ENCODE data around the gene CEP112.
"Not testable (repeated sequence)": the region's sequence is repeated elsewhere in the genome, so short reads cannot be mapped to it uniquely, and the experiment has no call there.

CEP112 gene

DNA sequence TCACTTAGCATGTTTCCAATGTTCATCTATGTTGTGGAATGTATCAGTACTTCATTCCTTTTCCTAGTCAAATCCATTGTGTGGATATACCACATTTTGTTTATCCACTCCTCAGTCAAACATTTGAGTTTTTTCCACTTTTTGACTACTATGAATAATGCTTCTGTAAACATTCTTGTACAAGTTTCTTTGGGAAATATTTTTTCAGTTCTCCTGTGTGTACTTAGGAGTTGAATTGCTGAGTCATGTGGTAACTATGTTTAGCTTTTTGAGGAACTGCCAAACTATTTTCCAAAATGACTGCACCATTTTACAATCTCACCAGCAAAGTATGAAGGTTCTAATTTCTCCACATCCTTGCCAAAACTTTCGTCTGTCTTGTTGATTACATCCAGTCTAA lies 406.8 kb downstream of the CEP112 start:
- no peak overlapping the region for H3K4me3 ChIP-seq (IDR thresholded peaks at IDR 0.05; ENCODE audit: insufficient read depth, low read depth, low read length)
- H3K4me2 ChIP-seq, result no peak overlapping the region
- no peaks in the 10 kb centered on the region for H3K36me3 ChIP-seq (ENCODE audit: insufficient read depth)
- H2AFZ ChIP-seq (ENCODE audit: low read depth), result no peak overlapping the region
- no peak overlapping the region for H3K9ac ChIP-seq
- TF ChIP-seq, protein P1, sequence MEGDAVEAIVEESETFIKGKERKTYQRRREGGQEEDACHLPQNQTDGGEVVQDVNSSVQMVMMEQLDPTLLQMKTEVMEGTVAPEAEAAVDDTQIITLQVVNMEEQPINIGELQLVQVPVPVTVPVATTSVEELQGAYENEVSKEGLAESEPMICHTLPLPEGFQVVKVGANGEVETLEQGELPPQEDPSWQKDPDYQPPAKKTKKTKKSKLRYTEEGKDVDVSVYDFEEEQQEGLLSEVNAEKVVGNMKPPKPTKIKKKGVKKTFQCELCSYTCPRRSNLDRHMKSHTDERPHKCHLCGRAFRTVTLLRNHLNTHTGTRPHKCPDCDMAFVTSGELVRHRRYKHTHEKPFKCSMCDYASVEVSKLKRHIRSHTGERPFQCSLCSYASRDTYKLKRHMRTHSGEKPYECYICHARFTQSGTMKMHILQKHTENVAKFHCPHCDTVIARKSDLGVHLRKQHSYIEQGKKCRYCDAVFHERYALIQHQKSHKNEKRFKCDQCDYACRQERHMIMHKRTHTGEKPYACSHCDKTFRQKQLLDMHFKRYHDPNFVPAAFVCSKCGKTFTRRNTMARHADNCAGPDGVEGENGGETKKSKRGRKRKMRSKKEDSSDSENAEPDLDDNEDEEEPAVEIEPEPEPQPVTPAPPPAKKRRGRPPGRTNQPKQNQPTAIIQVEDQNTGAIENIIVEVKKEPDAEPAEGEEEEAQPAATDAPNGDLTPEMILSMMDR (conservative IDR thresholded peaks at IDR 0.05; ENCODE audit: low read depth, low read length), result no peak
- H3K4me1 ChIP-seq (ENCODE audit: low read depth, poor library complexity, severe bottlenecking), result peaks cover 8% of the 10 kb centered on the region
- no peak overlapping the region for H3K27ac ChIP-seq
- H3K27me3 ChIP-seq (ENCODE audit: insufficient read depth, low read depth), result no peaks in the 10 kb centered on the region
- no peaks in the 10 kb centered on the region for H3K79me2 ChIP-seq (ENCODE audit: insufficient read depth, low read depth)
- no peaks in the 10 kb centered on the region for H4K20me1 ChIP-seq (ENCODE audit: insufficient read depth)

DNA sequence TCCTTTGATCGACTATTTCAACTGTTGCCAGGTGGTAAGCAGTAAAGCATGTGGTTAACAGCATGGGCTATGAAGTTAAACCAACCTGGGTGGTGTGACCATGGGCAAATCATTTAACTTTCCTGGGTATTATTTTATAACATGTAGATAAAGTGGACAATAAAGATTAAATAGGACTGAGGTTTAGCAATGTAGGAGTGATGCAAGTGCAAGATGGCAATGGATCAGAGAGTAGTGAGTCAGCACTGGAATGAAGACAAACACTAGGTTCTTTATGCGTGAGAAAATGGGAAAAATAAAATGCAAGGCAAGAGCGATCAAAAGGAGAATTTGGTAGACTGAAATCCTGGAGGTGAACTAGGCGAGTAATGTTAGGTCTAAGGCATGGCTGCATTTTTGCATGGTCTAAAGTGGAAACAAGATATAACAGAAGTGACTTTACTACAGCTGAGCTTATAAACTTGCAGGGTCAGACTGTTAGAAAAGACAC lies 408.0 kb downstream of the CEP112 start:
- Histone ChIP-seq H3K4me1 (ENCODE audit: low read depth, poor library complexity, severe bottlenecking) (peaks cover 20% of the 10 kb centered on the region), H3K36me3 (ENCODE audit: insufficient read depth) (no peaks in the 10 kb centered on the region), H3K27ac (no peak overlapping the region), H3K9ac (no peak overlapping the region), H3K4me2 (no peak overlapping the region), H3K27me3 (ENCODE audit: insufficient read depth, low read depth) (no peaks in the 10 kb centered on the region), H2AFZ (ENCODE audit: low read depth) (no peak overlapping the region), H3K79me2 (ENCODE audit: insufficient read depth, low read depth) (no peaks in the 10 kb centered on the region), H3K4me3 (IDR thresholded peaks at IDR 0.05; ENCODE audit: insufficient read depth, low read depth, low read length) (no peak overlapping the region), H4K20me1 (ENCODE audit: insufficient read depth) (no peaks in the 10 kb centered on the region)
- TF ChIP-seq, protein P1 (conservative IDR thresholded peaks at IDR 0.05; ENCODE audit: low read depth, low read length), result no peak

DNA sequence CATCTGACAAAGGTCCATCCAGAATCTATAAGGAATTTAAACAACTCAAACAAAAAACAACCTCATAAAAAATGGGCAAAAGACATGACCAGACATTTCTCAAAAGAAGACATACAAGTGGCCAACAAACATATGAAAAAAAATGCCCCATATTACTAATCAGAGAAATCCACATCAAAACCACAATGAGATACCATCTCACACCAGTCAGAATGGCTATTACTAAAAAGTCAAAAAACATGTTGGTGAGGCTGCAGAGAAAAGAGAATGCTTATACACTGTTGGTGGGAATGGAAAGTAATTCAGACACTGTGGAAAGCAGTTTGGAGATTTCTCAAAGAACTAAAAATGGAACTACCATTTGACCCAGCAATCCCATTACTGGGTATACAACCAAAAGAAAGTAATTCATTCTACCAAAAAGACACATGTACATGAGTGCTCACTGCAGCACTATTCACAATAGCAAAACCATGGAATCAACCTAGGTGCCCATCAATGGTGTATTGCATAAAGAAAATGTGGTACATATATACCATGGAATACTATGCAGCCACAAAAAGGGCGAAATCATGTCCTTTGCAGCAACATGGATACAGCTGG lies 409.7 kb downstream of the CEP112 start:
- H3K4me1 ChIP-seq (ENCODE audit: low read depth, poor library complexity, severe bottlenecking), result peaks cover 23% of the 10 kb centered on the region
- not testable (repeated sequence) for H3K27ac ChIP-seq; H3K27me3 ChIP-seq (ENCODE audit: insufficient read depth, low read depth); H3K4me2 ChIP-seq; H2AFZ ChIP-seq (ENCODE audit: low read depth); H3K36me3 ChIP-seq (ENCODE audit: insufficient read depth); H3K9ac ChIP-seq; H3K79me2 ChIP-seq (ENCODE audit: insufficient read depth, low read depth); H4K20me1 ChIP-seq (ENCODE audit: insufficient read depth); H3K4me3 ChIP-seq (IDR thresholded peaks at IDR 0.05; ENCODE audit: insufficient read depth, low read depth, low read length)

DNA sequence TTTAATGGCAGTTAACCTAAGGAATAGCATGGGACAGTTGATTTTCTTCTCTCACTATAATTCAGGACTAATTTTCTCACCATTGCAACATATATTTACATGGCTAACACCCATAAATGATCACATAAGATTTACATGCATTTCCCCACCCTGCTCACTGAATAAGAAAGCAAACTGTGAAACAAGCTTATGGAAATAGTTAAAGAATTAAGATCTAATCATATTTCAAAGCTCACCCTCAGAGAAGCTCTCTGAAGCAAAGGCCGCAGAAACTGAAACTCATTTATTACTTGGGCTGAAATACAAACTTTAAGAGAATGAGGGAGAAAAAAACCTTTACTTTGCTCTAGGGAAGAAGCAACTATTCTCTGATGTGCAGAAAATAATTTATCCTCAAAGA lies 411.8 kb downstream of the CEP112 start:
- no peaks in the 10 kb centered on the region for H3K27me3 ChIP-seq (ENCODE audit: insufficient read depth, low read depth)
- H3K9ac ChIP-seq, result no peak overlapping the region
- H2AFZ ChIP-seq (ENCODE audit: low read depth), result no peak overlapping the region
- H3K4me3 ChIP-seq (IDR thresholded peaks at IDR 0.05; ENCODE audit: insufficient read depth, low read depth, low read length), result no peak overlapping the region
- peaks cover 23% of the 10 kb centered on the region for H3K4me1 ChIP-seq (ENCODE audit: low read depth, poor library complexity, severe bottlenecking)
- peak overlapping the region; percentile 46; the same call in 1 of the 2 replicates for H3K4me2 ChIP-seq
- no peaks in the 10 kb centered on the region for H3K36me3 ChIP-seq (ENCODE audit: insufficient read depth)
- H4K20me1 ChIP-seq (ENCODE audit: insufficient read depth), result no peaks in the 10 kb centered on the region
- no peaks in the 10 kb centered on the region for H3K79me2 ChIP-seq (ENCODE audit: insufficient read depth, low read depth)
- peak overlapping the region; percentile 13; the same call in 1 of the 2 replicates for H3K27ac ChIP-seq
- TF ChIP-seq, protein P1 (conservative IDR thresholded peaks at IDR 0.05; ENCODE audit: low read depth, low read length), result no peak

DNA sequence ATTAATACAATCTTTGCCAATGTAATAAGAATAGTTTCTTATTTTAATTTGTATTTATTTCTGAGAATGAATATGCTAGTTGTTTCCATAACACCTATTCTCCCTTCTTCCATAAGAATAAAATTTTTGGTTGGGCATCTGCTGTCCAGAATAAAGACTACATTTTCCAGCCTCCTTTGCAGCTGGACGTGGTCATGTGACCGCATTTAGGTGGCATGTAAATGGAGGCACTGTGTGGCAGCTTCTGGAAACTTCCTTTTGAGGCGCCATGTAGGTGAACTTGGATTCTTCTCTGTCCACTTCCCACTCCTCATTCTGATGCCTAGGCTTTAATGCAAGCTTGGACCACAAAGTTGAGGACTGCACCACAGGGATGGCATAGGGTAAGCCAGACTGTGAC lies 415.0 kb downstream of the CEP112 start:
- Histone ChIP-seq H3K27ac (no peak overlapping the region), H3K4me2 (no peak overlapping the region), H3K4me3 (IDR thresholded peaks at IDR 0.05; ENCODE audit: insufficient read depth, low read depth, low read length) (no peak overlapping the region), H3K4me1 (ENCODE audit: low read depth, poor library complexity, severe bottlenecking) (peaks cover 45% of the 10 kb centered on the region), H3K9ac (no peak overlapping the region), H3K36me3 (ENCODE audit: insufficient read depth) (no peaks in the 10 kb centered on the region), H3K79me2 (ENCODE audit: insufficient read depth, low read depth) (no peaks in the 10 kb centered on the region), H3K27me3 (ENCODE audit: insufficient read depth, low read depth) (no peaks in the 10 kb centered on the region), H2AFZ (ENCODE audit: low read depth) (no peak overlapping the region), H4K20me1 (ENCODE audit: insufficient read depth) (no peaks in the 10 kb centered on the region)
- TF ChIP-seq, protein P1 (conservative IDR thresholded peaks at IDR 0.05; ENCODE audit: low read depth, low read length), result no peak
